ENCODE measurements around the gene FLRT1. TPM values are rescaled to one million over a fixed set of nuclear protein-coding genes. Genes with fewer than 3 reads are reported as not detected.

FLRT1 gene
- total RNA-seq, 1 experiment from 2014 or later, result 0.31 TPM

DNA sequence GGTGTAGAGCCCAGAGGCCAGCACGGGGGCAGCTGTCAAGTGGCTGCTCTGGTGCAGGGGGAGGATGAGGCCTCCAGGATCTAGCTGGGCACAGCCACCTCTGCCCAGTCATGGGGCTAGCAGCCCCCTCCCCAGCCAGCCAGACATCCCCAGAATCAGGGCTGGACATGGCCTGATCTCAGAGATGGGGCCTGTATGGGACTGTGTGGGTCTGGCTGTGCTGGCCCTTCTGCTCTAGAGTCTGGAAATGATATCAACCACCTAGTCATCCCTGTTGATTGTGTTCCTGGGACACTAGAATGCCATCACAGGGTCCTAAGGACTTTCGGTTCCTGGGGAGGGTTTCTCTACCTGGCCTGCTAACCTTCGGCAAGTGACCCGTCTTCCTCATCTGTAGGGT lies 2.8 kb downstream of the FLRT1 start:
- Mint-ChIP-seq H3K4me3 (no peak overlapping the region; a peak in 1 of 5 replicates), H3K27me3 (ENCODE audit: low read depth) (peaks cover 88% of the 10 kb centered on the region), H3K27ac (no peak overlapping the region), H3K4me1 (peaks cover 15 to 25% of the 10 kb centered on the region in 2 experiments), H3K9me3 (no peaks in the 10 kb centered on the region; a peak in 1 of 5 replicates), H3K36me3 (ENCODE audit: insufficient read depth in 1 of 3, low read depth in 3 of 3) (peaks cover 0 to 2% (median 0%) of the 10 kb centered on the region in 3 experiments; a peak in 1 of 7 replicates)
- Histone ChIP-seq H4K8ac (replicated peaks; ENCODE audit: insufficient read length, low read depth, low read length) (no peak overlapping the region), H3K4me1 (ENCODE audit: insufficient read depth, low read length) (no peaks in the 10 kb centered on the region), H4K91ac (ENCODE audit: insufficient read length, low read depth, low read length) (no peak overlapping the region), H2BK120ac (ENCODE audit: low read depth, low read length, poor library complexity, severe bottlenecking) (no peak overlapping the region), H3K14ac (ENCODE audit: insufficient read depth, low read length) (no peak overlapping the region), H3K23ac (ENCODE audit: insufficient read length, low read depth, low read length) (no peak overlapping the region), H3K79me2 (ENCODE audit: insufficient read depth, low read length) (no peaks in the 10 kb centered on the region), H2BK12ac (ENCODE audit: insufficient read length, low read depth, low read length) (no peak overlapping the region), H2BK20ac (ENCODE audit: low read depth, low read length, poor library complexity, severe bottlenecking) (no peak overlapping the region), H3K4me2 (ENCODE audit: insufficient read depth, insufficient read length, low read length) (no peak overlapping the region), H3K9ac (ENCODE audit: extremely low read depth, insufficient read length, low read length) (no peak overlapping the region), H3K56ac (ENCODE audit: insufficient read length, low read depth, low read length) (no peak overlapping the region), H3K4ac (ENCODE audit: low read depth, low read length) (no peak overlapping the region), H4K5ac (ENCODE audit: insufficient read length, low read depth, low read length) (no peak overlapping the region), H2BK5ac (ENCODE audit: insufficient read length, low read length) (no peak overlapping the region), H3K9me3 (ENCODE audit: control insufficient read depth, low read depth, low read length) (no peaks in the 10 kb centered on the region), H2AFZ (ENCODE audit: low read length) (no peak overlapping the region), H3K27ac (ENCODE audit: insufficient read length, low read depth, low read length) (no peak overlapping the region), H2AK5ac (ENCODE audit: insufficient read length, low read length) (no peak overlapping the region), H4K20me1 (ENCODE audit: control insufficient read depth, insufficient read depth, insufficient read length) (peaks cover 2% of the 10 kb centered on the region), H3K23me2 (ENCODE audit: insufficient read length, low read depth, low read length, poor library complexity, severe bottlenecking) (peaks cover 8% of the 10 kb centered on the region), H3K27me3 (ENCODE audit: insufficient read depth, low read length) (peaks cover 34% of the 10 kb centered on the region), H3K18ac (ENCODE audit: insufficient read length, low read depth, low read length) (no peak overlapping the region), H3T11ph (ENCODE audit: low read length) (no peak overlapping the region), H3K79me1 (ENCODE audit: insufficient read depth, low read depth, low read length, poor library complexity, severe bottlenecking) (no peaks in the 10 kb centered on the region), H2BK15ac (ENCODE audit: low read depth, low read length) (no peak overlapping the region)
- no peak for DNase-seq
- no CpG with 5 or more reads among the region's 4 CpGs for WGBS (ENCODE audit: extremely low coverage, insufficient read length, low lambda C conversion rate)
- TF ChIP-seq CTCF (conservative IDR thresholded peaks at IDR 0.05), result no peak

Measured in H9 (cell line).